GM12878 (cell line): ENCODE results near the gene FBXL17. TPM values are rescaled to one million over a fixed set of nuclear protein-coding genes. Genes with fewer than 3 reads are reported as not detected.

Experiments used
- ATAC-seq: fragments of 200-7000 bp; cut with Tn5 transposase; 3 replicates; pipeline ENCODE4 v1.9.1; 2020; ENCODE audit warnings: mild to moderate bottlenecking, moderate library complexity
- BruUV-seq: library from RNA; stranded (reverse); fragments of 400-500 nt; replicated peaks from 2 replicates; lab custom pipeline; 2021; lab: Mats Ljungman, UMichigan
- CTCF ChIA-PET: fragments of 300-600 bp; sonication (Branson Sonifier 250); formaldehyde crosslinking; extraction: SDS; loops from one replicate; lab custom pipeline; 2021; ENCODE audit warnings: inconsistent platforms; lab: Yijun Ruan, JAX
- POLR2A ChIA-PET: fragments of 350-600 bp; formaldehyde crosslinking; extraction: SDS; loops from one replicate; lab custom pipeline; 2021; ENCODE audit warnings: inconsistent platforms; lab: Charles Lee
- RAD21 ChIA-PET: fragments of 300-600 bp; sonication (Branson Sonifier 250); formaldehyde crosslinking; loops from one replicate; lab custom pipeline; 2023; ENCODE audit warnings: antibody characterized with exemption; ENCODE audit not compliant: unreplicated experiment; lab: Charles Lee
- SMC1A ChIA-PET: fragments of 300-600 bp; sonication (Branson Sonifier 250); formaldehyde crosslinking; loops from one replicate; lab custom pipeline; 2023; ENCODE audit not compliant: unreplicated experiment, uncharacterized antibody; lab: Charles Lee
- DNase-seq: peaks from one replicate; pipeline ENCODE4 v3.0.0-alpha.2; 2011; ENCODE audit warnings: low read depth, low spot score
- FAIRE-seq: peaks from 3 replicates; lab custom pipeline; 2011; peaks lifted over from hg19 to GRCh38; lab: Jason Lieb, UNC
- H2AFZ ChIP-seq: 2 replicates; pipeline ENCODE4 v1.6.0; 2011; ENCODE audit warnings: low read depth, low read length, control low read depth; ENCODE audit not compliant: control insufficient read depth
- H3K27ac ChIP-seq: 2 replicates; pipeline ENCODE4 v1.5.1; 2011; ENCODE audit warnings: control low read depth; ENCODE audit not compliant: control insufficient read depth, insufficient read depth
- H3K27me3 ChIP-seq, 2 experiments: replicated peaks in 1 of 2; 2 replicates each; pipeline versions ENCODE4 v1.6.0 to v1.6.1; 2011; ENCODE audit warnings: low read length in 1 of 2; ENCODE audit not compliant: control insufficient read depth in 2 of 2, insufficient read depth in 2 of 2
- H3K36me3 ChIP-seq, 2 experiments: 2 replicates each; pipeline ENCODE4 v1.5.1; 2011; ENCODE audit warnings: low read length in 1 of 2; ENCODE audit not compliant: control insufficient read depth in 2 of 2, insufficient read depth in 2 of 2
- H3K4me1 ChIP-seq: 2 replicates; pipeline ENCODE4 v1.6.1; 2011; ENCODE audit warnings: mild to moderate bottlenecking, low read length, moderate library complexity, mixed read lengths; ENCODE audit not compliant: control insufficient read depth, insufficient read depth
- H3K4me2 ChIP-seq: 2 replicates; pipeline ENCODE4 v1.6.0; 2011; ENCODE audit warnings: control low read depth; ENCODE audit not compliant: control insufficient read depth, insufficient read depth
- H3K4me3 ChIP-seq: fragments of 200-600 bp; sonication (generic); 2 replicates; pipeline ENCODE4 v1.5.1; 2016
- H3K79me2 ChIP-seq: 2 replicates; pipeline ENCODE4 v1.6.0; 2011; ENCODE audit warnings: low read length; ENCODE audit not compliant: control insufficient read depth, insufficient read depth
- H3K9ac ChIP-seq: 2 replicates; pipeline ENCODE4 v1.8.0; 2011; ENCODE audit warnings: low read length, control low read depth, mixed read lengths; ENCODE audit not compliant: control insufficient read depth, insufficient read depth
- H3K9me3 ChIP-seq: replicated peaks from 3 replicates; pipeline ENCODE4 v1.5.1; 2011; ENCODE audit warnings: mild to moderate bottlenecking, low read length; ENCODE audit not compliant: control insufficient read depth, insufficient read depth
- H4K20me1 ChIP-seq: 2 replicates; pipeline ENCODE4 v1.6.0; 2011; ENCODE audit not compliant: control insufficient read depth, insufficient read depth
- IRF4 ChIP-seq: IDR thresholded peaks from 2 replicates; pipeline ENCODE4 v1.6.1; 2011; ENCODE audit warnings: low read depth, low read length
- KLF5 ChIP-seq: fragments of 450-650 bp; IDR thresholded peaks from 2 replicates; pipeline ENCODE4 v1.6.1; 2014; ENCODE audit warnings: mild to moderate bottlenecking; ENCODE audit not compliant: partially characterized antibody
- MYB ChIP-seq: fragments of 150-350 bp; IDR thresholded peaks from 2 replicates; pipeline ENCODE4 v1.6.1; 2014; ENCODE audit warnings: mild to moderate bottlenecking, low read depth, low read length, borderline replicate concordance
- MYC ChIP-seq: IDR thresholded peaks from 2 replicates; pipeline ENCODE4 v1.6.1; 2011; ENCODE audit warnings: mild to moderate bottlenecking, low read length, moderate library complexity, inconsistent platforms; ENCODE audit not compliant: insufficient read depth, insufficient replicate concordance, insufficient read length, severe bottlenecking
- NFYA ChIP-seq: IDR thresholded peaks from 2 replicates; pipeline ENCODE4 v1.6.1; 2011; ENCODE audit warnings: low read depth, mild to moderate bottlenecking, low read length, improper control_type of control experiment, borderline replicate concordance
- RELA ChIP-seq: fragments of 450-650 bp; IDR thresholded peaks from 2 replicates; pipeline ENCODE4 v1.8.0; 2014; ENCODE audit warnings: borderline replicate concordance; ENCODE audit not compliant: partially characterized antibody
- SMAD5 ChIP-seq: IDR thresholded peaks from 2 replicates; pipeline ENCODE4 v1.6.1; 2016; ENCODE audit warnings: antibody characterized with exemption, low read depth
- STAT3 ChIP-seq: IDR thresholded peaks from 2 replicates; pipeline ENCODE4 v1.6.1; 2011; ENCODE audit warnings: low read depth, low read length, improper control_type of control experiment
- TARDBP ChIP-seq: IDR thresholded peaks from 2 replicates; pipeline ENCODE4 v1.6.1; 2016; ENCODE audit warnings: borderline replicate concordance
- YBX1 ChIP-seq: fragments of 450-650 bp; IDR thresholded peaks from 2 replicates; pipeline ENCODE4 v1.6.1; 2016; ENCODE audit warnings: antibody characterized with exemption
- ZNF622 ChIP-seq: fragments of 450-650 bp; IDR thresholded peaks from 2 replicates; pipeline ENCODE4 v1.6.1; 2017; ENCODE audit warnings: mild to moderate bottlenecking, inconsistent platforms
- ZSCAN29 ChIP-seq: fragments of 450-650 bp; IDR thresholded peaks from 2 replicates; pipeline ENCODE4 v1.6.1; 2017; ENCODE audit warnings: mild to moderate bottlenecking, moderate library complexity
- WGBS: methylation state at CpG from one replicate; pipeline ENCODE4 v1.1.6; 2016; ENCODE audit warnings: low lambda C conversion rate; ENCODE audit not compliant: insufficient replicate concordance, insufficient coverage; ENCODE audit errors: missing lambda C conversion rate; 5-methylcytosine and 5-hydroxymethylcytosine counted together
- in situ Hi-C: fragments of 300-500 bp; cut with MboI; formaldehyde crosslinking; loops from 9 replicates; pipeline ENCODE4 v1.14.3; 2018; ENCODE audit warnings: mixed read lengths
- intact Hi-C: fragments of 100-400 bp; cut with micrococcal nuclease; formaldehyde crosslinking; loops from one replicate; pipeline ENCODE4 v1.14.2; 2022; ENCODE audit not compliant: unreplicated experiment
- polyA plus RNA-seq, 11 experiments: library from polyadenylated mRNA; depleted of rRNA in 4 of 11; unstranded in 6 of 11; stranded (reverse) in 5 of 11; fragments of >200 nt; fragmentation: Nextera tagmentation in 4 of 11; fragmentation: Illumina TruSeq in 1 of 11; extraction: Ambion mirVana in 4 of 11; extraction: Trizol in 1 of 11; gene quantifications; 1 replicate in 1 of 11; 2 replicates in 10 of 11; pipeline versions ENCODE4 v1.2.1 to v1.2.3, GENCODE V29; 2011 to 2016; ENCODE audit warnings: inconsistent platforms in 2 of 11, missing spikeins in 2 of 11, low read depth in 1 of 11
- total RNA-seq, 4 experiments: library from RNA; depleted of rRNA in 3 of 4; stranded (reverse); fragments of >200 nt in 3 of 4; fragmentation: Illumina TruSeq in 1 of 4; extraction: Trizol in 1 of 4; gene quantifications; 2 replicates each; pipeline versions ENCODE4 v1.2.1 to v1.2.3, GENCODE V29; 2013 to 2021
- TF ChIP-seq, protein P1 (sequence below): fragments of 150-350 bp; IDR thresholded peaks from 2 replicates; pipeline ENCODE4 v1.6.1; 2014; ENCODE audit warnings: mild to moderate bottlenecking, low read depth, low read length

The FBXL17 gene
- total and polyA plus RNA-seq, 10 of the 15 experiments (the other 5 are each of a cell fraction or from before 2014, with no cell fraction given), result 0.88 to 9.0 (median 4.4) TPM

DNA sequence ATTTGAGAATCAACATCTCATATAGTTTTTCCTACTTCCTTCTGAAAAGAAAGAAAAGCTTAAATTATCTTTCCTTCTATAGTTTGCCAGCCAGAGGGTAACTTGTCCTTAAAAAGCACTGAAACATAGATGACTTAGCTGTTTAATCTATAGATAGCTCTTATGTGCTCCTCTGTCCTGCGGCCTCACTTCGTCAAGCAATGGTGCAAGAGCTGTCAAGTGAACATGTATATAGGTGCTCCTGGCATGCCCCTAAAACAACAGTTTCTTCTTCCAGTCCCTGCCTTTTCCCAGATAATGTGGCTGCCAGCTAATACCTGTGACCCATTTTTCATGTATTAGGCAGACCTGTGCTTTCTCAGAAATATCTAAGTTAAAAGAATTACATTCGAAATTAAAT lies 423.5 kb downstream of the FBXL17 start:
- ChIA-PET RAD21 (no interaction called here), CTCF (no interaction called here), SMC1A (interaction anchor here (1.3 kb wide), 1 partner anchor 11 kb away, joined by 4 read pairs; no protein-coding TSS in a partner anchor), POLR2A (no interaction called here)
- no peaks in the 10 kb centered on the region for H4K20me1 ChIP-seq
- WGBS, result 89% methylated on average over 3 of the region's 3 CpGs
- H3K27me3 ChIP-seq, result no peaks in the 10 kb centered on the region
- no peaks in the 10 kb centered on the region for H3K4me1 ChIP-seq
- H2AFZ ChIP-seq, result no peak overlapping the region
- no peak overlapping the region for H3K4me3 ChIP-seq
- H3K36me3 ChIP-seq, result no peaks in the 10 kb centered on the region
- DNase-seq (no peak), FAIRE-seq (no peak), ATAC-seq (no peak)
- H3K4me2 ChIP-seq, result no peak overlapping the region
- no TSS peak for BruUV-seq
- in situ Hi-C loops, result no loop called here
- H3K9ac ChIP-seq, result no peak overlapping the region
- intact Hi-C loops, result no loop called here
- no peaks in the 10 kb centered on the region for H3K9me3 ChIP-seq
- no peaks in the 10 kb centered on the region for H3K79me2 ChIP-seq
- TF ChIP-seq ZSCAN29 (no peak), STAT3 (no peak), YBX1 (no peak), IRF4 (no peak), TARDBP (no peak), MYC (no peak), KLF5 (no peak), SMAD5 (no peak), MYB (no peak), ZNF622 (no peak), NFYA (no peak), RELA (no peak)
- TF ChIP-seq, protein P1, sequence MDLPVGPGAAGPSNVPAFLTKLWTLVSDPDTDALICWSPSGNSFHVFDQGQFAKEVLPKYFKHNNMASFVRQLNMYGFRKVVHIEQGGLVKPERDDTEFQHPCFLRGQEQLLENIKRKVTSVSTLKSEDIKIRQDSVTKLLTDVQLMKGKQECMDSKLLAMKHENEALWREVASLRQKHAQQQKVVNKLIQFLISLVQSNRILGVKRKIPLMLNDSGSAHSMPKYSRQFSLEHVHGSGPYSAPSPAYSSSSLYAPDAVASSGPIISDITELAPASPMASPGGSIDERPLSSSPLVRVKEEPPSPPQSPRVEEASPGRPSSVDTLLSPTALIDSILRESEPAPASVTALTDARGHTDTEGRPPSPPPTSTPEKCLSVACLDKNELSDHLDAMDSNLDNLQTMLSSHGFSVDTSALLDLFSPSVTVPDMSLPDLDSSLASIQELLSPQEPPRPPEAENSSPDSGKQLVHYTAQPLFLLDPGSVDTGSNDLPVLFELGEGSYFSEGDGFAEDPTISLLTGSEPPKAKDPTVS, result no peak
- H3K27ac ChIP-seq, result no peak overlapping the region
